ENCODE data around the gene STN1. TPM values are rescaled to one million over a fixed set of nuclear protein-coding genes. Genes with fewer than 3 reads are reported as not detected.
"Not testable (repeated sequence)": the region's sequence is repeated elsewhere in the genome, so short reads cannot be mapped to it uniquely, and the experiment has no call there.

Gene STN1
- polyA plus RNA-seq, 3 donors = 23.0 to 25.4 (median 24.3) TPM

GRCh38 chr10:103847909-103848468 is 70.0 kb downstream of the STN1 start:
- no peak for DNase-seq

DNA sequence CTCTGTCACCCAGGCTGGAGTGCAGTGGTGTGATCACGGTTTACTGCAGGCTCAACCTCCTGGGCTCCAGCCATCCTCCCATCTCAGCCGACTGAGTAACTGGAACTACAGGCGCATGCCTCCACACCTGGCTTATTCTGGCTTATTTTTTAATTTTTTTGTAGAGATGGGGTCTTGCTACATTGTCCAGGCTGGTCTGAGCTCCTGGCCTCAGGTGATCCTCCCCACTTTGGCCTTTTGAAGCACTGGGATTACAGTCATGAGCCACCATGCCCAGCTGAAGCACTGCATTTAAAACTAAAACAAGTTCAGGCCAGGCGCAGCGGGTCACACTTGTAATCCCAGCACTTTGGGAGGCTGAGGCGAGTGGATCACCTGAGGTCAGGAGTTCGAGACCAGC is 70.6 kb downstream of the STN1 start:
- DNase-seq = no peak

- DNase-seq = peak; percentile 35
Measured at GRCh38 chr10:103845972-103846371, 72.0 kb downstream of the STN1 start.

DNA sequence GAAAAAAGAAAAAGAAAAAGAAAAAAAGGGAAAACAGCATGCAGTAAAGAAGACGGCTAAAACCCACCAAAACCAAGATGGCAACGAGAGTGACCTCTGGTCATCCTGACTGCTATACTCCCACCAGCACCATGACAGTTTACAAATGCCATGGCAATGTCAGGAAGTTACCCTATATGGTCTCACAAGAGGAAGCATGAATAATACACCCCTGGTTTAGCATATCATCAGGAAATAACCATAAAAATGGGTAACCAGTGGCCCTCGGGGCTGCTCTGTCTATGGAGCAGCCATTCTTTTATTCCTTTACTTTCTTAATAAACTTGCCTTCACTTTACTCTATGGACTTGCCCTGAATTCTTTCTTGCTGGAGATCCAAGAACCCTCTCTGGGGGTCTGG is 72.6 kb downstream of the STN1 start:
- not testable (repeated sequence) for DNase-seq

DNA sequence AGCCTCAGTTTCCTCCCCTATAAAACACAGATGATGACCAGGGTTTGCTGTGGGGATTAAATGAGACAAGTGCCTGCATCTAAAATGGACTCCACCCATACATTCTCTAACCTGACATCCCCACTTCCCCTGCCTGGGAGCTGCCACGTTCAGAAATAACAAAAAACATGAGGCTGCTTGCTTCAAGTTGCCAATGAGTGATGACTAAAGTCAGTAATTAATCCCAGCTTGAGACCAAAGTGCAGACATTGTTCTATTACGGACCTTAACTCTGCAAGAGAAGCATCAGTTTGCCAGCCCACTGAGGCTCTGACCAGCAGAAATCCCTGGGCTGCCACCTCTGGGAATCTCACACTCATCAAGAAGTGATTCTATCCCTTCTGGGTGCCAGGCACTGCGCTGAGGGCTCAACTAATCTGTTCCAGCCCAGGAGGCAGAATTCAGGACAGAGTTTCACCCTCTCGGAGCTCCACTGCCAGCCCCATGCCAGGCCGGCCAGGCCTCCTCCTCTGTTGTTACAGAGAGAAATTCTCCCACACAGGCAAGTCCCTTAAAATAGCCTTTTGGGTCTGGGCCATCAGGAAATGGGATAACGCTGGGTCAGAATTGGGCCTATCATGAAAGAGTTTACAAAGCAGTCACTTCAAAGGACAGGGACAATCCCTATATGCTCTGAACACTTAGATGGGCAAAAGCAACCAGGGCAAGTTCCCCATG is 74.0 kb downstream of the STN1 start:
- no peak for DNase-seq

DNA sequence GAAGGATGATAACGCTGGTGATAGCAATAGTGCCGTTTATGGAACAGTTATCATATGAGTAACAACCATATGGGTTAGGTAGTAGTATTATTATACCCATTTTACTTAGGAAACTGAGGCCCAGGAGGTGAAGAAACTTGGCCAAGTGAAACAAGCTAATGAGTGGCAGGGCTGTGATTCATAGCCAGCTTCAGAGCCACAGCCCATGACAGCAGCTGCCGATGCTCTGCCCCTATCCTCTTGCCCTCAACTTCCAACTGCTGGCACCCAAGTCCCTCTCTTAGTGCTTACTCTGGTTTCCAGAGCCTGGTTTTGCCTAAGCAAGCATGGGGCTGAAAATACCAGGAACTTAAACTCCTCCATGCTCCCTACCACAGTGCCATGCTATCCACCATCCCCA is 74.9 kb downstream of the STN1 start:
- DNase-seq = no peak

GRCh38 chr10:103842605-103843004 is 75.4 kb downstream of the STN1 start:
- no peak for DNase-seq

DNA sequence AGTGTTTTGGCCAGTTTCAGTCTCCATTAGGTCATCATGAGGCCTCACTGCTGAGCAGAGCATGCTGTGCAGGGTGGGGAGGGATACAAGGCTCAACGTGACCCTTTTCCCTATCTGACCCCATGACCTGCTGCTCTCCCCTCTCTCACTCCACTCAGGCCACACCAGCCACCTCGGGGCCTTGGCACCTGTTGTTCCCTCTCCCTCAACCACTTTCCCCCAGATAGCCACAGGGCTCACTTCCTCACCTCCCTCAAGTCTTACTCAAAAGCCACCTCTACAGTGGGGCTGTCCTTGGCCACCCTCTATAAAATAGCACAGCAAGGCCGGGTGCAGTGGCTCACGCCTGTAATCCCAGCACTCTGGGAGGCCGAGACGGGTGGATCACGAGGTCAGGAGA is 76.5 kb downstream of the STN1 start:
- DNase-seq = no peak

GRCh38 chr10:103840740-103841070 is 77.3 kb downstream of the STN1 start:
- DNase-seq = no peak

DNA sequence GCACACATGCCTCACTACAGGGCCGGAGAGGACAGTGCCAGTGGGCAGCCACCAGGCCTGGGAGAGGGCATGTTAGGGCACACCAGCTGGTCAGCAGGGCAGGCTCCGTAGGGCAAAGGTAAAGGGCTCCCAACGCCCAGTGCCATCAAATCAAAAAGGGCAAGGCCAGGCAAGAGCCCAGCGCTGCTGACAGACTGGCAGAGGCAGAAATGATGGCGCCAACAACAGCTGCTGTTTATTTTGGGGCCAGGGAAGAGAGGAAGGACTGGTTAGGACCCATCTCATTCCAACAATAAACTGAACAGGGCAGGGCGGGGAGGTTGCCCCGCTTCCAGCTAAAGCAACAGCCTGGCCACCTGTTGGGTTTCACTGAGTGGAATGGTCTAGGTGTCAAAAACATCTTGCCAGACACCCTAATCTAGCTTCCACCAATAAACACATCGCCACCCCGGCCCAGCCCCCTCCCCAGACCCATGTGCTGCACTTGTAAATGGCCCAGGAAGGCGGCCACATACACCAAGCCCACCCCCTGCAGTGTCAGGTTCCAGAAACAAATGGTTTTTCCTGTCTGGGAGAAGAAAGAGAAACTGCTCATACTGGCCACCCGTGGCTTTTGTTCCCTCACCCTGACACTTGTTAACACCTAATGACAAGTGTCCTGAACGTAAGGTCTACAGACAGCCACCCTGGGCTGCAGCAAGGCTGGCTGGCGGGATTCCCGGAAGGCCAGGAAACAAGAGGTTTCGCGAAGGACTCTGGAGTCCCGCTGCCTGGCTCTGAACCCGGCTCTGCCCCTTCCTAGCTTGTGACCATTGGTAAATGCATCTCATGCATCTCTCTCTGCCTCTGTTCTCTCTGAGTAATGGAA is 77.9 kb downstream of the STN1 start:
- DNase-seq = no peak

- no peak for DNase-seq
Measured at GRCh38 chr10:103839519-103839871, 78.5 kb downstream of the STN1 start.

DNA sequence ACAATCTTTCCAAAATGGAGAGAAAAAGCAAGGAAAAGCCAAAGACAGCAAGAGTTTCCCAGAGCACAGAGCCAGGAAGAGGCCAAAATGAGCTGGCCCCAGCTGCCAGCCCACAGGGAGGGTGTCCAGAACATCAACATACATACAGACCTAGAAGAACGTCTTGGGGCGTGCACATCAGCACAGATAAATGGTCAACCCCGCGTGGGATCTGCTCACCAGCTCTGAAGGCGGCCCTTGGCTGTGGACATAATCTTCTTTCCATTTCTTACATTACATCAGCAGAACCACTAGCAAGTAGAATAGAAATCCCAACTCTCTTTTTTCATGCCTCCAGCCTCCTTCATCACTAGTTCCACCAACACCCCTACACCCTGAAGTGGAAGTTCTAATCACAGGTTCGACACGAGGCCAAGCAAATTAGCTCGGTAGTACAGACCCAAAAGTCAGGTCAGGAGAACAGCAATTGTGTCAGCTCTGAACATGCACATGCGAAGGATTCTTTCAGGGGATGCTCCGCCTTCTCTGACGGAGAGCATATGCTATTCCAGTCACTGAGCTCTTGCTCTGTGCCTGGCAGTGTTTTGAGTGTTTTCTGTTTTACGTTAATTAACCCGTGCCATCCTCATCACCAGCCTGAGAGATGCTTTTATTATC is 79.0 kb downstream of the STN1 start:
- DNase-seq = no peak

- no peak for DNase-seq
Measured at GRCh38 chr10:103838070-103838395, 80.0 kb downstream of the STN1 start.

DNA sequence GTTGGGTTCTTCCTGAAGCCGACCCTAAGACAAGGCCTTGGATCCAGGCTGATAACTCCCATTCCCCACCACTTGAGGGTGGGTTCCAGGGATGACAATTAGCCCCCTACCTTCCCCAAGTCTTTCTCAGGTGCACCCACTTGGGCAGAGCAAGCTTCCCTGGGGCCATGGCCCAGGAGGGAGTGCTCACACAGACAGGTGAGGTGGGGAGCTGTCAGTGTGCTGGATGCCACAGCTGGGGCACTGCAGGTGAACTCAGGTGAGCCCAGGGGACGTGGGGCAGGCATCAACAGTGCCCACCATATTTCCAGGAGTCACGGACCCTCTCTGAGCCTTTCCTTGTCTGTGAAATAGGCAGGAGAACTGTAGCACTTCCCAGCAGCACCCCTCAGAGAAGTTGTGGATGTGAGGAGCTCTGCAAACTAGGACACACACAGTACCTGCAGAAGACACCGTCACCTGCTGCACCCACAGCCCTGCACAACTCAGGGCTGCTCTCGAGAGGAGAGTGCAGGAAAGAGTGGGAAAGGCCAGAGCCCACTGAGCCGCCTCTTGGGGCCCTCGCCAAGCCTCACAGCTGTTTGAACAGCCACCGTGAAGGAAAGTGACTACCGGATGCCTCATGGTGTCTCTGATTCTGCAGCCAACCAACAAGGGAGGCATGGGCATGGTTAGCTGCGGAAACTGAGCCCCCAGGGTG is 80.5 kb downstream of the STN1 start:
- DNase-seq = no peak

DNA sequence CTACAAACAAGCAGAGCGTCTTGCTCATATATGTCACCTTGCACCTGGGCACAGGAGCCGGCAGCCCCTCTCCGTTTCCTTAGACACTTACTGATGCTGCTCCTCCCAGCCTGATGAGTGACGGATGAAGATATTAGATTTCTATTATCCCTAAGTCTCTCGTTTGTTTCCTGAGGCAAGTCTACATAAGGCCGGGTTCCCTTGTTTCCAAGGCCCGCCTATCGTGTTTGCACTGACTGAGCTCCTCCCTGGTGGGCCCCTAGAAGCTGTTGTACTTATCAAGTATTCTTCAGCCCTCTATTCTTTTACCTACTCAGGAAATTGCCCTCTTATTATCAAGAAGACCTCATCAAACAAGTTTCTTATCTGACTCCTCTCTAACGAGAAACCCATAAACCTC is 81.1 kb downstream of the STN1 start:
- DNase-seq = no peak

DNA sequence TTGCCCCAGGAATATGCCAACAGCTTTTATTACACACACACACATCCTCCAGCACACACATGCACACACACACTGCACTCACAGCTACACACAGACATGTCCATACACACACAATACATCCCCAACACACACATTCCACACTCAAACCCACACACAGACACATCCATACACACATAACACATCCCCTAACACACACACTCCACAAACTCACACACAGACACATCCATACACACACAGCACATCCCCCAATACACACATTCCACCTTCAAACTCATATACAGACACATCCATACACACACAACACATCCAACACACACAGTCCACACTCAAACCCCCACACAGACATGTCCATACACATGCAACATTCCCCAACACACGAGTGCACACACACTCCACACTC is 81.7 kb downstream of the STN1 start:
- DNase-seq = no peak

DNA sequence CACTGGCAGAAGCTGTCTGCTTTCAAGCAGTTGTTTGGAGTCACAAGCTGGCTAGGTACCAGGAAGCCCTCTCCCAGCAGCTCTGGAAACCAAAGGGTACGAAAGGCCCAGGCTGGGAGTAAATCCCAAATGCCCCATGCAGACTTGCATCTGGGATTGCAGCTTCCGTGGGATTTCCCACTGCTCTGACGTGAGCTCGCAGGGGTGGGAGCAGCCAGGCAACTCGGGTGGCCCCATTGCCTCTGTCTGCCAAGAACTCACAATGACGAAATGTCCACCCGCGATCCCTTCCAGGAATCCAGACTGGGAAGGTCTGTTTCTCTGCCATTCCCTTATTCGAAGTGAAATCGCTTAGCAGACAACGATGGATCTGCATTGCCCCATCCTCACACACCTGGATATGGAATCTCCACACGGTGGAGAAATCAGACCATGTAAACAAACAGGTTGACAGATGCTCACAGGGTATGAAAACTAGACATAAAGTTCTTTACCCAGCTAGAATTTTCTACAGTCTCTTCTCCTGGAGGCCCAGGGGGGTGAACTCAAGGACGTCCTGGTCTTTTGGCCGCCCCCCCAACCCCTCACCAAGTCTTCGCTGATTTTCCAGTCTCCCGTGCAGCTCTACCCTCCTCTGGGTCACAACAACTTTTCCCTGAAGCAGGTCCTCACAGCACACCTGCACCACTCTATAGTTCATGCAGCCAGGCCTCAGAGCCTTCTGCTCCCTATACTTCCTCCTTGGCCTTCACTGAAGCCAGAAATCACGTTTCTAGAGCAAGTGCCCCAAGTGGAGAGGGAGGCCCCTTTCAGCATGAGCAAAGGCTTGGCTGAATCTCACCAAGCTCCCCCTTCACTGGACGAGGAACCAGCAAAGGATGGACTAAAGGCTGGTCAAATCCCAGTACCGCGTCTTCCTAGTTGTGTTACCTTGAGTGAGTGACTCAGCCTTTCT is 82.6 kb downstream of the STN1 start:
- no peak for DNase-seq

- no peak for DNase-seq
Measured at GRCh38 chr10:103834436-103835095, 83.4 kb downstream of the STN1 start.

- DNase-seq = no peak
Measured at GRCh38 chr10:103833731-103834365, 84.1 kb downstream of the STN1 start.

DNA sequence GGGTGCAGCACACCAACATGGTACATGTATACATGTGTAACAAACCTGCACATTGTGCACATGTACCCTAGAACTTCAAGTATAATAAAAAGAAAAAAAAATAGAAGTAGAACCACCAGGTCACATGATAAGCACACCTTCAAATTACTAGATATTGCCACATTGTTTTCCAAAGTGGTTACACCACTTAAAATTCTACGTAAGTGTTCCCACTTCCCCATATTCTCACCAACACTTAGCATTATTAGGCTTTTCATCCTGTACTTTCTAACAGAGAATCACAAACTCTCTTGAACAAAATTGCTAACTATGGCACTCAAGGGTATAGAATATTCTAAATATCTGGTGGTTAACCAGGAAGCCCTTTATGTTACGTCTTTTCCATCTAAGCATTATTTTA is 85.2 kb downstream of the STN1 start:
- no peak for DNase-seq
